Stimulated activated CD4-positive, alpha-beta T cell treated with anti-CD3 and anti-CD28 coated beads, TNF-alpha, amount 100 ng/mL, for 4 hours (primary cell): Measurements from ENCODE around the gene SH3RF2.

ENCODE experiments used
- DNase-seq, 3 experiments: peaks; one replicate each; pipeline ENCODE4 v3.0.0-alpha.2; 2020; ENCODE audit warnings: low read depth in 3 of 3

The SH3RF2 gene

GRCh38 chr5:146041180-146041789, 104.9 kb downstream of the SH3RF2 start:
- no peak for DNase-seq

- no peak for DNase-seq
Measured at GRCh38 chr5:146042628-146043279, 106.4 kb downstream of the SH3RF2 start.

DNA sequence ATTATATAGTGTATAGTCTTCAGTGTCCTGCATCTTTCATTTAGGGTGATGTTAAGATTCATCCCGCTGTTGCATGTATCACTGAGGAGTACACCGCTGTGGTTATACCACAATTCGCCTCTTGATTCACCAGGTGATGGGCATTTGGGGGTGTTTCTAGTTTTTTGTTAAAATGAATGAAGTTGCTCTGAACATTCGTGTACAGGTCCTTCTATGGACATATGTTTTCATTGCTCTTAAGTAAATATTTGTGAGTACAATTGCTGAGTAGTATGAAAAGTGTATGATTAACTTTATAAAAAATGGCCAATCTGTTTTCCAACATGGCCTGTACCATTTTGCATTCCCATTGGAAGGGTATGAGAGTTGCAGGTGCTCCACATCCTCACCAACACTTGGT, 107.3 kb downstream of the SH3RF2 start:
- DNase-seq = no peak

- no peak for DNase-seq
Measured at GRCh38 chr5:146047396-146047795, 111.0 kb downstream of the SH3RF2 start.

DNA sequence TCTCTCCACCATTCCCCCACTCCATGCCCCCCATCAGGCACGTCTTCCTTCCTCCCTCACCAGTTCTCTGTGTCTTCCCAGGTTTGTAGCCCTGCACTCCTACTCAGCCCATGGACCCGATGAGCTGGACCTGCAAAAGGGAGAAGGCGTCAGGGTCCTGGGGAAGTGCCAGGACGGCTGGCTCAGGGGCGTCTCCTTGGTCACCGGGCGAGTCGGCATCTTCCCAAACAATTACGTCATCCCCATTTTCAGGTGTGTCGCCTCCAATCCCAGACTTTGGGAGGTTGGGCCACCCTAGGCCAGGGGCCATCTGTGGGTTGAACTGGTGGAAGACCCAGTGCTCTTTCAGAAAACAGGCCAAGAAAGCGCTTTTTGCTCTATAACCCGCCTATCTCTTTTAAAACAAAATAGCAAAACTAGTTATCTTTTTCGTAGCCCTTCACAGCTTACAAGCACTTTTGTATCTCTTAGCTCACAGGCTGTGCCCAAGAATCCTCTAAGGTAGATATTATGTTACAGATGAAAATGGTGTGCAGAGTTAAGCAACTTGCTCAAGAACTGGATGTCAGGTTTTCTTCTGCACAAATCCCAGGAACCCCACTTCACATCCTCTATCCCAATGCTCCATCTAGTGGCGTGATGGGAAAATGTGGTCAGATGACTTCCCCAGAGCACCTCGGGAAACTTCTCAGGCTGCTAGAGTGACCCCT, 112.8 kb downstream of the SH3RF2 start:
- DNase-seq = no peak

DNA sequence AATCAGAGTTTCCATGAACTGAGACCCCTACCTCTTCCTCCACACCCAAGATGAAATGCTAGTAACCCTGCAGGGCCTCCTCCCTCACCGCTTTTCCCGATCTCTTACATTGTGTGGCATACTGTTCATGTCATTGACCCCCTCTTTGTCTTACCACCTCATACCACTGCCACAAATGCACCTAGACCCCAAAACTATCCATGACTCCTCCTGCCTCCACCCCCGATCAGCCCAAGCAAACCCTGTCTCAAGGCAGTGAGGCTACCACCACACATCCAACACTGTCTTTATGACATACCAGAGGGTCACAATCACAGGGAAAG, 113.3 kb downstream of the SH3RF2 start:
- DNase-seq = no peak

DNA sequence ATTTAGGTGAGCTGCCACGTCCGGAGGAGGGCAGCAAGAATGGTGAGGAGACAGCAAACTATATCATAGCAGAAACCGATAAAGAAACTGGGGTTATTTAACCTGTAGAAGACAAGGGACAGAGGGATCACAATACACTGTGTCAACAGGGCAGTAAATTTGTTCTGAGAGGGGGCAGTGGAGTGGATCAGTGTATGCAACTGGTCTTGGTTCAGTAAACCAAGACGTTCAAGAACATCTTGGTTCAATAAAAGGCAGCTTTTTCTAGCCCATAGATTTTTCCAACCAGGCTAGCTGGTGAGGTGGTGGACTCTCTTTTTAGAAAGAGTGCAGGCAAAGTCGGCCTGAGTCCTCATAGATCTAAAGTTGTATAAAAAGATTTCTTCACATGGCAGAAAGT, 113.7 kb downstream of the SH3RF2 start:
- no peak for DNase-seq

DNA sequence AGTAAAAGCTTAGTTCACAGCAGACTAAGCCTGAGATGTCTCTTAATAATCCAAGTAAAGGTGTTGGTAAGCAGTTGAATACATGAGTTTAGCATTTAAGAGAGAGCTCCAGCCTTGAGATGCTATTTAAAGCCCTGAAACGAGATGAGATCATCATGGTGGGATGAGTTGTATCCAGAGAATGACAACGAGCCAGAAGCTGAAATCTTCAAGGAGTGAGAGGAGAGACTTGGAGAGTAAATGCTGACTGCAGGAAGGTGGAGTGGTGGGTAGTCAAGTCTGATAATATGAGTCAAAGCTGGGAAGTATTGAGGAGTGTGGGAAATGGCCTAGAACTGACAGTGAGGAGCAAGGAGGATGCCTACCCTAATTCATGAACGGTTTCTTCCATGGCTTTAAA, 115.3 kb downstream of the SH3RF2 start:
- DNase-seq = no peak

DNA sequence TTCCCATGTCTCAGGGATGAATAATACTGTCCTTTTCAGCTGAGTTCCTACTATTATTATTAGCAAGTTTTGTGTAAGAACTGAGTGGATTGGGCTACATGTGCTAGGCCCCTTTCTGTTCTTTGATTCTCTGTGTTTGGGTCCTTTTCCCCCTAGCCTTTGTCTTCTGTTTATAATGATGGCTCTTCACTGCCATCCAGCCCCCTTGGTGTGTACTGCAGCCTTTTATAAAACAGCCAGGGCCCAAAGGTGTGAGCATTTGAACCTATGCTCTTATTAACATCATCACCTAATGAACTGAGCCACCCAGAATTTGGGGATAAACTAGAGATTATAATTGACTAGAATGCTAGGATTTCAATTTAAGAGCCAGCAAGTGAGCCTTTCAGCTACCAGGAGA, 116.4 kb downstream of the SH3RF2 start:
- DNase-seq = no peak

DNA sequence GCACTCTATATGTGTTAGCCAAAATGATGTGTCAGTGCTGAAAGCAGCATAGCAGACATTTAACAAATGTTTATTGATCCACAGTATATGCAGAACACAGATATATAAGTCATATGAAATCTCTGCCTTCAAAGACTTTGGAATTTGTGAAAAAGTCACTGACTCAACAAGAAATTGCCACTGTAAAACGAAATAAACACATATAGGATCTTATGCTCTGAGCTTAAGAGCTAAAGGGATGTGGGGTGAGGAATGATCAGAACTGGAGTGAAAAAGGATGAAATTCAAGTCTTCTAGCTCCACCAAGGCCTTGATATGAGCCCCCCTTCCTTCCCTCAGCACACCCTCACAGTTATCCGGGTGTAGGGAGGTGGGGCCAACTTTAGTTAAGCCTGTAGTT, 119.1 kb downstream of the SH3RF2 start:
- no peak for DNase-seq

GRCh38 chr5:146059460-146060220, 123.3 kb downstream of the SH3RF2 start:
- no peak for DNase-seq

DNA sequence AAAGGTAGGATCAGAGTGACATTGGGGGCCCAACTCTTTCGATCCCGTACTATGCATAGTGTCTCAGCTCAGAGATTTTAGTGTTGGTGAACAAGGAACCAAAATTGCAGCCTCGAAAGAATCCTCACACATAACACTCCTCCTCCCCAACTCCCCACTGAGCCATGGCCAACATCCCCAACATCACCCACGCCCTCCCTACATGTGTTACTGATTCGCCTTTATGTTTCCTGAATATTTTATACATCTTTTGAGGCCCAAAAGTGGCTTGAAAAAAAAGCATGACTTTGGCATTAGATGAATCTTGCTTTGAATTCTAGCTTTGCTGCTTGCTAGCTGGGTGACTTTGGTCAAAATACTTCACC, 123.8 kb downstream of the SH3RF2 start:
- no peak for DNase-seq

DNA sequence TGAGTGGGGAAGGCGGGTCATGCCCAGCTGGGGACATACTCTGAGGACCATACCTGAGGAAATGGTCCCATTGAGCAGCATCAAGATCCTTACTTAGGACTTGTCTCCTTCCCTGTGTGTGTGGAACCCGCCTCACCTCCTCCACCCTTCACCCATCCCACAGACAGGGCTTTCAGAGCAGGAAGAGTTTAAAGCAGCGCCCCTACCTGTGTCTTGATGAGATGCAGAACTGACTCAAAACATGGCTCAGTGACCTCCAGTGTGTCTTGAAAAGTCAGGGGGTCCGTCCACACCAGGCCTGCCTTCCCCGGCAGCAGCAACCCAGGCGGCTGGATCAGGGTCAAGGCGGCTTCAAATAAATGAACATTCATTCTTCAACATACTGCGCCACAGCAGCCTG, 130.6 kb downstream of the SH3RF2 start:
- no peak for DNase-seq

DNA sequence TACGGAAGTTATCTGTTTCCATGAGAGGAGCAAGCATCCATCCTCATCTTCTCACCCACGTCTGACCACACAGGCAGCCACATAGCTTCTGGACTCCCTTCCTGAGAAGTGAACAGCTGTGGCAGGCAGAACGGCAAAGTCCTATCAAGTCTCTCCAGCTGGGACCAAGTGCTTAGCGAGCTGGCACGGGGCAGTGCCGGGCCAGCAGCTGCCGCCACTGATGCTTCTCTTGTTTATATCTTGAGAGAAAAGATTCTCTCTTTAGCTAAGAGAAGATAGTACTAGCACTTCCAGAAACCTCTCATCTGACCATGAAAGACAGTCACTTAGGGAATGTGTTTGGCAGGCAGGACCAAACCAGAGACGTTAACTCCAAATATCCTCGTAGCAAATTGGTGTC, 131.8 kb downstream of the SH3RF2 start:
- DNase-seq = no peak

GRCh38 chr5:146068977-146069779, 132.8 kb downstream of the SH3RF2 start:
- no peak for DNase-seq

DNA sequence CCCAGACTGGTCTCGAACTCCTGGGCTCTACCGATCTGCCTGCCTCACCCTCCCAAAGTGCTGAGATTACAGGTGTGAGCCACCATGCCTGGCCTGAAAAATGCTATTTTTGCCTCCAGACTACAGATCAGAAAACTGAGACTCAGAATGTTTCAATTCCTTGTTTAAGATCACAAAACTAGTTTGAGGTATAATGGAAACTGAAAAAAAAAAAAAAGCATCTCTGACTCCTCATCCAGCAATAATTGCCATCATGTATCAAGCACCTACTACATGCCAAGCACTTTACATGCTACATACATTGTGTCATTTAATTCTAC, 133.4 kb downstream of the SH3RF2 start:
- no peak for DNase-seq

GRCh38 chr5:146070746-146071145, 134.4 kb downstream of the SH3RF2 start:
- DNase-seq = no peak

- DNase-seq = no peak
Measured at GRCh38 chr5:146071171-146071570, 134.8 kb downstream of the SH3RF2 start.

DNA sequence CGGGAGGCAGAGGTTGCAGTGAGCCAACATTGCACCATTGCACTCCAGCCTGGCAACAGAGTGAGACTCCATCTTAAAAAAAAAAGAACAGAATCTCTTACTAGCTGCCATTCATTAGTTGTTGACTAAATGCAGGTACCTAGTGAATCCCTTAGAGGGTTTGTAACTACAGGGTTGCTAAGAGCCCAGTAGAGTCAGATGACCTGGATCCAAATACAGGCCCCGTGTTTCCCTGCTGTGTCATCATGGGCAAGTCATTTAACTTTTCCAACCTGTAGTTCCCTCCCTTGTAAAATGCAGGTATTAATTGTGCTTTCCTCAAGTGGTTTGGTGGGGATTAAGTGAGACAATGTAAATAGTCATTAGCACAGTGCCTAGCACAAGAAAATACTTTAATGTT, 136.2 kb downstream of the SH3RF2 start:
- no peak for DNase-seq

- no peak for DNase-seq
Measured at GRCh38 chr5:146073239-146073900, 137.0 kb downstream of the SH3RF2 start.

GRCh38 chr5:146076028-146076427, 139.7 kb downstream of the SH3RF2 start:
- no peak for DNase-seq

- DNase-seq = no peak
Measured at GRCh38 chr5:146076455-146076854, 140.1 kb downstream of the SH3RF2 start.
